Measurements from ENCODE around the gene ARHGEF4. TPM values are rescaled to one million over a fixed set of nuclear protein-coding genes. Genes with fewer than 3 reads are reported as not detected.

ARHGEF4 gene
- total RNA-seq, 1 experiment from 2014 or later: 21.8 TPM

DNA sequence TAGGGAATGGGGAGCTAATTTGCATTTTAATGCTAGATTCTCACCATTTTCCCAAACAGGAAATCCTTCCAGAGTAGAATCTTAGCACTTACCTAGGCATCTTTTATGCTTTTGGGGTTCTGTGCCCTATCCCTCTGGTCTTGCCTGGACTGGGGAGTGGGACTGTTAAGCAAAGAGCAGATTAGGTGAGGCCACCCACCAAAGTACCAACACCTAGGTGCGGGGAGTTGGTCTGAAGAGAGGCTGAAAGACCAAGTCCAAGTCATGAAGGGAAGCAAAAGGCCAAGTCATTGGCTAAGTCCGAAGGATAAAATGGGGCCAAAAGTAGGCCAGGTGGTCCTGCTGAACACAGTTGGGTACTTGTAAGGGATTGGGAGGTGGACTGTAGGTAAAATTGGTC lies 169.8 kb downstream of the ARHGEF4 start (continued):
- TF ChIP-seq, protein P1, sequence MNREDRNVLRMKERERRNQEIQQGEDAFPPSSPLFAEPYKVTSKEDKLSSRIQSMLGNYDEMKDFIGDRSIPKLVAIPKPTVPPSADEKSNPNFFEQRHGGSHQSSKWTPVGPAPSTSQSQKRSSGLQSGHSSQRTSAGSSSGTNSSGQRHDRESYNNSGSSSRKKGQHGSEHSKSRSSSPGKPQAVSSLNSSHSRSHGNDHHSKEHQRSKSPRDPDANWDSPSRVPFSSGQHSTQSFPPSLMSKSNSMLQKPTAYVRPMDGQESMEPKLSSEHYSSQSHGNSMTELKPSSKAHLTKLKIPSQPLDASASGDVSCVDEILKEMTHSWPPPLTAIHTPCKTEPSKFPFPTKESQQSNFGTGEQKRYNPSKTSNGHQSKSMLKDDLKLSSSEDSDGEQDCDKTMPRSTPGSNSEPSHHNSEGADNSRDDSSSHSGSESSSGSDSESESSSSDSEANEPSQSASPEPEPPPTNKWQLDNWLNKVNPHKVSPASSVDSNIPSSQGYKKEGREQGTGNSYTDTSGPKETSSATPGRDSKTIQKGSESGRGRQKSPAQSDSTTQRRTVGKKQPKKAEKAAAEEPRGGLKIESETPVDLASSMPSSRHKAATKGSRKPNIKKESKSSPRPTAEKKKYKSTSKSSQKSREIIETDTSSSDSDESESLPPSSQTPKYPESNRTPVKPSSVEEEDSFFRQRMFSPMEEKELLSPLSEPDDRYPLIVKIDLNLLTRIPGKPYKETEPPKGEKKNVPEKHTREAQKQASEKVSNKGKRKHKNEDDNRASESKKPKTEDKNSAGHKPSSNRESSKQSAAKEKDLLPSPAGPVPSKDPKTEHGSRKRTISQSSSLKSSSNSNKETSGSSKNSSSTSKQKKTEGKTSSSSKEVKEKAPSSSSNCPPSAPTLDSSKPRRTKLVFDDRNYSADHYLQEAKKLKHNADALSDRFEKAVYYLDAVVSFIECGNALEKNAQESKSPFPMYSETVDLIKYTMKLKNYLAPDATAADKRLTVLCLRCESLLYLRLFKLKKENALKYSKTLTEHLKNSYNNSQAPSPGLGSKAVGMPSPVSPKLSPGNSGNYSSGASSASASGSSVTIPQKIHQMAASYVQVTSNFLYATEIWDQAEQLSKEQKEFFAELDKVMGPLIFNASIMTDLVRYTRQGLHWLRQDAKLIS (CRISPR knock-in tag; IDR thresholded peaks at IDR 0.05; ENCODE audit: borderline replicate concordance): no peak
- TF ChIP-seq MYBL2 (CRISPR knock-in tag; IDR thresholded peaks at IDR 0.05) (no peak), ZNF396 (CRISPR knock-in tag; IDR thresholded peaks at IDR 0.05; ENCODE audit: borderline replicate concordance) (no peak), ZNF263 (CRISPR knock-in tag; IDR thresholded peaks at IDR 0.05; ENCODE audit: low read depth) (no peak), IRF2 (CRISPR knock-in tag; IDR thresholded peaks at IDR 0.05; ENCODE audit: borderline replicate concordance, low read depth) (no peak), NFE2L1 (CRISPR knock-in tag; IDR thresholded peaks at IDR 0.05) (no peak), SMAD3 (CRISPR knock-in tag; IDR thresholded peaks at IDR 0.05; ENCODE audit: borderline replicate concordance) (no peak), TCF7 (CRISPR knock-in tag; IDR thresholded peaks at IDR 0.05; ENCODE audit: low read depth) (no peak), FOXK1 (CRISPR knock-in tag; IDR thresholded peaks at IDR 0.05) (no peak)
- TF ChIP-seq, protein P2, sequence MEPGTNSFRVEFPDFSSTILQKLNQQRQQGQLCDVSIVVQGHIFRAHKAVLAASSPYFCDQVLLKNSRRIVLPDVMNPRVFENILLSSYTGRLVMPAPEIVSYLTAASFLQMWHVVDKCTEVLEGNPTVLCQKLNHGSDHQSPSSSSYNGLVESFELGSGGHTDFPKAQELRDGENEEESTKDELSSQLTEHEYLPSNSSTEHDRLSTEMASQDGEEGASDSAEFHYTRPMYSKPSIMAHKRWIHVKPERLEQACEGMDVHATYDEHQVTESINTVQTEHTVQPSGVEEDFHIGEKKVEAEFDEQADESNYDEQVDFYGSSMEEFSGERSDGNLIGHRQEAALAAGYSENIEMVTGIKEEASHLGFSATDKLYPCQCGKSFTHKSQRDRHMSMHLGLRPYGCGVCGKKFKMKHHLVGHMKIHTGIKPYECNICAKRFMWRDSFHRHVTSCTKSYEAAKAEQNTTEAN (CRISPR knock-in tag; IDR thresholded peaks at IDR 0.05): no peak
- TF ChIP-seq, protein P3, sequence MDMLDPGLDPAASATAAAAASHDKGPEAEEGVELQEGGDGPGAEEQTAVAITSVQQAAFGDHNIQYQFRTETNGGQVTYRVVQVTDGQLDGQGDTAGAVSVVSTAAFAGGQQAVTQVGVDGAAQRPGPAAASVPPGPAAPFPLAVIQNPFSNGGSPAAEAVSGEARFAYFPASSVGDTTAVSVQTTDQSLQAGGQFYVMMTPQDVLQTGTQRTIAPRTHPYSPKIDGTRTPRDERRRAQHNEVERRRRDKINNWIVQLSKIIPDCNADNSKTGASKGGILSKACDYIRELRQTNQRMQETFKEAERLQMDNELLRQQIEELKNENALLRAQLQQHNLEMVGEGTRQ (CRISPR knock-in tag; IDR thresholded peaks at IDR 0.05): no peak
- TF ChIP-seq, protein P4, sequence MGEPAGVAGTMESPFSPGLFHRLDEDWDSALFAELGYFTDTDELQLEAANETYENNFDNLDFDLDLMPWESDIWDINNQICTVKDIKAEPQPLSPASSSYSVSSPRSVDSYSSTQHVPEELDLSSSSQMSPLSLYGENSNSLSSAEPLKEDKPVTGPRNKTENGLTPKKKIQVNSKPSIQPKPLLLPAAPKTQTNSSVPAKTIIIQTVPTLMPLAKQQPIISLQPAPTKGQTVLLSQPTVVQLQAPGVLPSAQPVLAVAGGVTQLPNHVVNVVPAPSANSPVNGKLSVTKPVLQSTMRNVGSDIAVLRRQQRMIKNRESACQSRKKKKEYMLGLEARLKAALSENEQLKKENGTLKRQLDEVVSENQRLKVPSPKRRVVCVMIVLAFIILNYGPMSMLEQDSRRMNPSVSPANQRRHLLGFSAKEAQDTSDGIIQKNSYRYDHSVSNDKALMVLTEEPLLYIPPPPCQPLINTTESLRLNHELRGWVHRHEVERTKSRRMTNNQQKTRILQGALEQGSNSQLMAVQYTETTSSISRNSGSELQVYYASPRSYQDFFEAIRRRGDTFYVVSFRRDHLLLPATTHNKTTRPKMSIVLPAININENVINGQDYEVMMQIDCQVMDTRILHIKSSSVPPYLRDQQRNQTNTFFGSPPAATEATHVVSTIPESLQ (CRISPR knock-in tag; IDR thresholded peaks at IDR 0.05): no peak
- TF ChIP-seq, protein P5, sequence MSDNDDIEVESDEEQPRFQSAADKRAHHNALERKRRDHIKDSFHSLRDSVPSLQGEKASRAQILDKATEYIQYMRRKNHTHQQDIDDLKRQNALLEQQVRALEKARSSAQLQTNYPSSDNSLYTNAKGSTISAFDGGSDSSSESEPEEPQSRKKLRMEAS (CRISPR knock-in tag; IDR thresholded peaks at IDR 0.05): no peak
- TF ChIP-seq, protein P6, sequence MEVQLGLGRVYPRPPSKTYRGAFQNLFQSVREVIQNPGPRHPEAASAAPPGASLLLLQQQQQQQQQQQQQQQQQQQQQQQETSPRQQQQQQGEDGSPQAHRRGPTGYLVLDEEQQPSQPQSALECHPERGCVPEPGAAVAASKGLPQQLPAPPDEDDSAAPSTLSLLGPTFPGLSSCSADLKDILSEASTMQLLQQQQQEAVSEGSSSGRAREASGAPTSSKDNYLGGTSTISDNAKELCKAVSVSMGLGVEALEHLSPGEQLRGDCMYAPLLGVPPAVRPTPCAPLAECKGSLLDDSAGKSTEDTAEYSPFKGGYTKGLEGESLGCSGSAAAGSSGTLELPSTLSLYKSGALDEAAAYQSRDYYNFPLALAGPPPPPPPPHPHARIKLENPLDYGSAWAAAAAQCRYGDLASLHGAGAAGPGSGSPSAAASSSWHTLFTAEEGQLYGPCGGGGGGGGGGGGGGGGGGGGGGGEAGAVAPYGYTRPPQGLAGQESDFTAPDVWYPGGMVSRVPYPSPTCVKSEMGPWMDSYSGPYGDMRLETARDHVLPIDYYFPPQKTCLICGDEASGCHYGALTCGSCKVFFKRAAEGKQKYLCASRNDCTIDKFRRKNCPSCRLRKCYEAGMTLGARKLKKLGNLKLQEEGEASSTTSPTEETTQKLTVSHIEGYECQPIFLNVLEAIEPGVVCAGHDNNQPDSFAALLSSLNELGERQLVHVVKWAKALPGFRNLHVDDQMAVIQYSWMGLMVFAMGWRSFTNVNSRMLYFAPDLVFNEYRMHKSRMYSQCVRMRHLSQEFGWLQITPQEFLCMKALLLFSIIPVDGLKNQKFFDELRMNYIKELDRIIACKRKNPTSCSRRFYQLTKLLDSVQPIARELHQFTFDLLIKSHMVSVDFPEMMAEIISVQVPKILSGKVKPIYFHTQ (CRISPR knock-in tag; IDR thresholded peaks at IDR 0.05): no peak

DNA sequence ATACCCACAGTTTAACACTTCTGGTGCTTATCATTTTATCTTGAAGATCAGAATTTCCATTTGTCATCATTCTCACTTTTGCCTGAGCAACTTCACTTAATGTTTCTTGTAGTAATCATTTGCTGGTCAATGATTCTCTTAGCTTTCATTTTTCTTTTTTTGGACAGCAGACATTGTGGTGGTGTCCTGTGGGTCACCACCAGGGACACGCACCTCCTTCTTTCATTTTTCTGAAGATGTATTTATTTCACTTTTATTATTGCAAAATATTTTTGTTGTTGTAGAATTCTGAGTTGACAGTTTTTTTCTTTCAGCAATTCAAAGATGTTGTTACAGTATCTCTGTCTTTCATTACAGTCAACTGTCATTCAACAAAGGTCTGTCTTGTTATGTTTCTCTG lies 172.3 kb downstream of the ARHGEF4 start:
- CTCF ChIA-PET: no interaction called here
- POLR2A ChIA-PET: no interaction called here
- Mint-ChIP-seq H3K4me3 (no peak overlapping the region), H3K4me1 (peaks cover 16% of the 10 kb centered on the region), H3K36me3 (no peaks in the 10 kb centered on the region), H3K27ac (no peak overlapping the region), H3K27me3 (ENCODE audit: low read depth) (no peaks in the 10 kb centered on the region), H3K9me3 (no peaks in the 10 kb centered on the region)
- ATAC-seq (no peak), DNase-seq (ENCODE audit: low spot score) (no peak)
- no peak for TF ChIP-seq ATF1 (CRISPR knock-in tag; IDR thresholded peaks at IDR 0.05)
- no peak for TF ChIP-seq RORB (CRISPR knock-in tag; IDR thresholded peaks at IDR 0.05)
- no peak for TF ChIP-seq HMGA2 (CRISPR knock-in tag; IDR thresholded peaks at IDR 0.05)
